Measurements from ENCODE around the gene SLC22A16. TPM values are rescaled to one million over a fixed set of nuclear protein-coding genes. Genes with fewer than 3 reads are reported as not detected.

Gene SLC22A16
- total RNA-seq, 3 donors from 2014 or later (not counting 1 experiment from before 2014, with no cell fraction given), result not detected

DNA sequence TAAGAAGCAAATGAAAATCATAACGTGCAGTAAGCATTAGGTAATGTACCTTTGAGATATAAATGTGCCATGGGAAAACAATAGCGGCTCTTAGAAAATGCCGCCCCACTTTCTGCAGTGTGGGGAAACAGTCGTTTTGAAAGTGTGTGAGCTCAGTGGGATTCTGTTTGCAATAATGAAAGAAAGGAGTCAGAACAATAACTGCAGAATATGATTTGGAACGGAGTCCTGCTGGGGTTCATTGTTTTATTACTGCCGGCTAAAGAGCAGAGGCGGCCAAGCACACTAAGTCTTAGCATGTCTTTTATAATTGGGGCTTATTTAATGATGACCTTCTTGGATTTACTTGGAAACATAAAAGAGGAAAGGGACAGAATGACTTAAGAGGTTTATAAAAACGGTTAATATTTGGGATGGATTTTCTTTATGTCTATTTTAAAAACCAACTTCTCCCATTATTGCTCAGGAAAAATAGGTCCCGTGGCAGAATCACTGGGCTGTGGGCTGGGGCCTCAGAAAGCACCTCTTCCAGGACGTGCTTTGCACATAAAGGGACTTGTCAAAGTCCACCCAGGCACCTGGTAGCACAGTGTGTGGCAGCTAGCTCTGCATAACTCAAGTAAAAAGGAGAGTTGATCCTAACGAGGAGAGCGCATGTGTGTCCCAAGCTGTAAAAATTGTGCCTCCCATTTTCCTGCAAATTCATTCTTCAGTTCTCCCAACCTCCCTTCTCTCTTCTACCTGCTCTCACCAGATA lies 44.0 kb upstream of the SLC22A16 start:
- Mint-ChIP-seq H3K27me3 (ENCODE audit: low read depth in 2 of 2) (no peaks in the 10 kb centered on the region), H3K36me3 (no peaks in the 10 kb centered on the region), H3K4me1 (no peaks in the 10 kb centered on the region), H3K9me3 (no peaks in the 10 kb centered on the region), H3K27ac (no peak overlapping the region), H3K4me3 (no peak overlapping the region)
- no peak overlapping the region for H3K27ac ChIP-seq (ENCODE audit: low read length)
- no peak overlapping the region for H3K4me3 ChIP-seq (ENCODE audit: low read length)
- intact Hi-C loops (cut with micrococcal nuclease), result no loop called here
- WGBS (ENCODE audit: insufficient coverage), result 83% methylated on average over 11 of the region's 12 CpGs
- ATAC-seq, result no peak
- H3K27me3 ChIP-seq (ENCODE audit: control insufficient read depth, insufficient read depth, low read length), result no peaks in the 10 kb centered on the region
- TF ChIP-seq, protein P1, sequence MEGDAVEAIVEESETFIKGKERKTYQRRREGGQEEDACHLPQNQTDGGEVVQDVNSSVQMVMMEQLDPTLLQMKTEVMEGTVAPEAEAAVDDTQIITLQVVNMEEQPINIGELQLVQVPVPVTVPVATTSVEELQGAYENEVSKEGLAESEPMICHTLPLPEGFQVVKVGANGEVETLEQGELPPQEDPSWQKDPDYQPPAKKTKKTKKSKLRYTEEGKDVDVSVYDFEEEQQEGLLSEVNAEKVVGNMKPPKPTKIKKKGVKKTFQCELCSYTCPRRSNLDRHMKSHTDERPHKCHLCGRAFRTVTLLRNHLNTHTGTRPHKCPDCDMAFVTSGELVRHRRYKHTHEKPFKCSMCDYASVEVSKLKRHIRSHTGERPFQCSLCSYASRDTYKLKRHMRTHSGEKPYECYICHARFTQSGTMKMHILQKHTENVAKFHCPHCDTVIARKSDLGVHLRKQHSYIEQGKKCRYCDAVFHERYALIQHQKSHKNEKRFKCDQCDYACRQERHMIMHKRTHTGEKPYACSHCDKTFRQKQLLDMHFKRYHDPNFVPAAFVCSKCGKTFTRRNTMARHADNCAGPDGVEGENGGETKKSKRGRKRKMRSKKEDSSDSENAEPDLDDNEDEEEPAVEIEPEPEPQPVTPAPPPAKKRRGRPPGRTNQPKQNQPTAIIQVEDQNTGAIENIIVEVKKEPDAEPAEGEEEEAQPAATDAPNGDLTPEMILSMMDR (IDR thresholded peaks at IDR 0.05), result no peak
- H3K4me1 ChIP-seq (ENCODE audit: control insufficient read depth, insufficient read depth, low read length), result no peaks in the 10 kb centered on the region
- no peaks in the 10 kb centered on the region for H3K9me3 ChIP-seq (ENCODE audit: control insufficient read depth, insufficient read depth, low read length)
- no peaks in the 10 kb centered on the region for H3K36me3 ChIP-seq (ENCODE audit: control insufficient read depth, insufficient read depth, low read length)
- DNase-seq, result no peak

DNA sequence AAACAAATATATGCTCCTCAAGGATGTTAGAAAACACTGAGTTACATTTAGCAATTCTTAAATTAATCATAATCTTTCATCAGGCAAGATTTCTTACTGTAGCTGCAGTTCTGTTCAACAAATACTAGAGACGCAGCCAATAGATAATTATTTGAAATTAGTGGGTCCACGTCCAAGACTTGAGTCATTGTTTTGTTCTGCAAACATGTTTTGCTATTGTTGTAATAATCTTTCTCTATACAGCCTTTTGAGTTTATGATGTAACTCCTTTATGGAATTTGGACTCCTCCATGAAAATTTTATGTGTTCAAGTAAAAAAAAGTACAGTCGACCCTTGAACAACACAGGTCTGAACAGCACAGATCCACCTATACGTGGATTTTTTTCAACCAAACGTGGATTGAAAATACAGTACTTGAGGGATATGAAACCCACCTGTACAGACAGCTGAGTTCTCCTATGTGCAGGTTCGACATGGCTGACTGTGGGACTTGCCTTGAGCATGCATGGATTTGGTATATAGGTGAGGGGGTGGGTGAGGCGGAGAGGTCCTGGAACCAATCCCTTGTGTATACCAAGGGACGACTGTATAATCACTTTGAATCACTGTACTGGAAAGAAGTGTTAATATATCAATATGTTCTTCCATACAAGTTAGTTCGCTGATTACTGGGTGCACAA lies 41.3 kb upstream of the SLC22A16 start:
- H3K36me3 Mint-ChIP-seq, result no peaks in the 10 kb centered on the region
- no peak overlapping the region for H3K27ac Mint-ChIP-seq
- no peak for DNase-seq
- no peaks in the 10 kb centered on the region for H3K27me3 ChIP-seq (ENCODE audit: control insufficient read depth, insufficient read depth, low read length)
- TF ChIP-seq, protein P1 (IDR thresholded peaks at IDR 0.05), result no peak
- H3K4me1 ChIP-seq (ENCODE audit: control insufficient read depth, insufficient read depth, low read length), result no peaks in the 10 kb centered on the region
- no peak for ATAC-seq
- peaks cover 0 to 3% of the 10 kb centered on the region in 2 donors for H3K27me3 Mint-ChIP-seq (ENCODE audit: low read depth in 2 of 2)
- WGBS (ENCODE audit: insufficient coverage), result 90% methylated on average over 7 of the region's 9 CpGs
- no peaks in the 10 kb centered on the region for H3K9me3 Mint-ChIP-seq
- H3K4me1 Mint-ChIP-seq, result no peaks in the 10 kb centered on the region
- H3K36me3 ChIP-seq (ENCODE audit: control insufficient read depth, insufficient read depth, low read length), result no peaks in the 10 kb centered on the region
- intact Hi-C loops (cut with micrococcal nuclease), result no loop called here
- H3K9me3 ChIP-seq (ENCODE audit: control insufficient read depth, insufficient read depth, low read length), result no peaks in the 10 kb centered on the region
- H3K27ac ChIP-seq (ENCODE audit: low read length), result no peak overlapping the region
- no peak overlapping the region for H3K4me3 Mint-ChIP-seq
- H3K4me3 ChIP-seq (ENCODE audit: low read length), result no peak overlapping the region

DNA sequence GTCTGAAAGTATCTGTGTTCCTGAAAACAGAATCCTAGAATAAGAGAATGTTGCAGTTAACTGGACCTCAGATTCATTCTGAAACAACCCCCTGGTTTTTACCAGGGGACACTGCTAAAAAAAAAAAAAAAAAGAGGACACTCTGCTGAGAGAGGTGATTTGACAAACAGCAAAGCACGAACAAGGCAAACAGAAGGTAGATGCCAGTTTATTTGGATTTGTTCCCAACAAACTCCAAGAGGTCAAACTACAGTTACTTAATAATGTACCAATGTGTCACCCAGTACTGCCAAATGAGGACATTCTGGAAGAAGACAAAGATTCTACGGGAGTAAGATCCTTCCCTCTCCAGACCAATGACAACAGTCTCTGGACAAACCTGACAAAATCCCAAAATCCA lies 40.6 kb upstream of the SLC22A16 start:
- Histone ChIP-seq H3K27ac (ENCODE audit: low read length) (no peak overlapping the region), H3K27me3 (ENCODE audit: control insufficient read depth, insufficient read depth, low read length) (no peaks in the 10 kb centered on the region), H3K4me3 (ENCODE audit: low read length) (no peak overlapping the region), H3K9me3 (ENCODE audit: control insufficient read depth, insufficient read depth, low read length) (no peaks in the 10 kb centered on the region), H3K36me3 (ENCODE audit: control insufficient read depth, insufficient read depth, low read length) (no peaks in the 10 kb centered on the region), H3K4me1 (ENCODE audit: control insufficient read depth, insufficient read depth, low read length) (no peaks in the 10 kb centered on the region)
- H3K4me1 Mint-ChIP-seq, result no peaks in the 10 kb centered on the region
- H3K9me3 Mint-ChIP-seq, result no peaks in the 10 kb centered on the region
- intact Hi-C loops (cut with micrococcal nuclease), result no loop called here
- H3K27me3 Mint-ChIP-seq (ENCODE audit: low read depth in 2 of 2), result peaks cover 0 to 5% of the 10 kb centered on the region in 2 donors
- DNase-seq, result no peak
- 100% methylated on average over 2 of the region's 2 CpGs for WGBS (ENCODE audit: insufficient coverage)
- TF ChIP-seq, protein P1 (IDR thresholded peaks at IDR 0.05), result no peak
- no peak overlapping the region for H3K27ac Mint-ChIP-seq
- H3K4me3 Mint-ChIP-seq, result no peak overlapping the region
- ATAC-seq, result no peak
- H3K36me3 Mint-ChIP-seq, result no peaks in the 10 kb centered on the region

Measured in natural killer cell (primary cell).